ENCODE measurements around the gene UBXN6. TPM values are rescaled to one million over a fixed set of nuclear protein-coding genes. Genes with fewer than 3 reads are reported as not detected.

The UBXN6 gene
- total RNA-seq, 1 donor from 2014 or later = 40.9 TPM

DNA sequence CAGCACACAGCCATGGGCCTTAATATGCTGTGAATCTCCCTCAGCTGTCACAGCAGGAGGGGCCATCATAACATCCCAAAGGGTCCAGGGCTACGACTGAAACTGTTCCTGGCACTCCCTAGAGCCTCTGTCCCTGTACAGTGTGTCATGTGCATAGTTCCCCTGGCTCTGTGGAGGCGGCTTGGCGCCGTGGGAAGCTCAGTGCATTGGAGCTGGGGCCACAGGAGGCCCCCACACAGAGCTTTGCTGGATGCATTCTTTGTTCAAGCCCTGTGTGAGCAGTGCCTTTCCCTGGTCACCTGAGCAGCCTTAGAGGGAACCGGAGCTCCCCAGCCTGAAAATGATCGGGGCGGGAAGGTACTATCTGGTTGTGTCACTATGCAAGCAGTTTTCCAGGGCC, 21.4 kb downstream of the UBXN6 start:
- H3K4me3 ChIP-seq (ENCODE audit: low read depth, low read length) = no peak overlapping the region
- no peak for DNase-seq (ENCODE audit: low read depth)
- TF ChIP-seq, protein P1, sequence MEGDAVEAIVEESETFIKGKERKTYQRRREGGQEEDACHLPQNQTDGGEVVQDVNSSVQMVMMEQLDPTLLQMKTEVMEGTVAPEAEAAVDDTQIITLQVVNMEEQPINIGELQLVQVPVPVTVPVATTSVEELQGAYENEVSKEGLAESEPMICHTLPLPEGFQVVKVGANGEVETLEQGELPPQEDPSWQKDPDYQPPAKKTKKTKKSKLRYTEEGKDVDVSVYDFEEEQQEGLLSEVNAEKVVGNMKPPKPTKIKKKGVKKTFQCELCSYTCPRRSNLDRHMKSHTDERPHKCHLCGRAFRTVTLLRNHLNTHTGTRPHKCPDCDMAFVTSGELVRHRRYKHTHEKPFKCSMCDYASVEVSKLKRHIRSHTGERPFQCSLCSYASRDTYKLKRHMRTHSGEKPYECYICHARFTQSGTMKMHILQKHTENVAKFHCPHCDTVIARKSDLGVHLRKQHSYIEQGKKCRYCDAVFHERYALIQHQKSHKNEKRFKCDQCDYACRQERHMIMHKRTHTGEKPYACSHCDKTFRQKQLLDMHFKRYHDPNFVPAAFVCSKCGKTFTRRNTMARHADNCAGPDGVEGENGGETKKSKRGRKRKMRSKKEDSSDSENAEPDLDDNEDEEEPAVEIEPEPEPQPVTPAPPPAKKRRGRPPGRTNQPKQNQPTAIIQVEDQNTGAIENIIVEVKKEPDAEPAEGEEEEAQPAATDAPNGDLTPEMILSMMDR (conservative IDR thresholded peaks at IDR 0.05; ENCODE audit: low read depth, low read length) = no peak

DNA sequence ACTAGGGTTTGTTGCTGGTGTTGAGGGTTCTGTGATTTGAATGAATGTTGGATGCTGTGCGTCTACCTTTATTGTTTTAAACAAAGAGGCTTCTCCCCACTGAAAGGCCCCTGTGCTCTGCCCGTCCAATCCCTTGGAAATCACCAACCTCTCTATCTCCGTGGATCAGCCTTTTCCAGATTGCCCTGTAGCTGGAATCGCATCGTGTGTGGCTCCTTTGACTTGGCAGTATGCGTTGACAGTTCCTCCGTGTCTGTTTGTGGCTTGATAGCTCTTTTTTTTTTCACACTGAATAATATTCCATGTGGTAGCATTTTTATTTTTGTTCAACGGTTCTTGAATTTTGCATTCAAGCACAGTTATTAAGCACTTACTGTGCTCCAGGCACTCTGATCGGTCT, 23.2 kb downstream of the UBXN6 start:
- DNase-seq (ENCODE audit: low read depth) = no peak
- TF ChIP-seq, protein P1 (conservative IDR thresholded peaks at IDR 0.05; ENCODE audit: low read depth, low read length) = no peak
- H3K4me3 ChIP-seq (ENCODE audit: low read depth, low read length) = no peak overlapping the region

DNA sequence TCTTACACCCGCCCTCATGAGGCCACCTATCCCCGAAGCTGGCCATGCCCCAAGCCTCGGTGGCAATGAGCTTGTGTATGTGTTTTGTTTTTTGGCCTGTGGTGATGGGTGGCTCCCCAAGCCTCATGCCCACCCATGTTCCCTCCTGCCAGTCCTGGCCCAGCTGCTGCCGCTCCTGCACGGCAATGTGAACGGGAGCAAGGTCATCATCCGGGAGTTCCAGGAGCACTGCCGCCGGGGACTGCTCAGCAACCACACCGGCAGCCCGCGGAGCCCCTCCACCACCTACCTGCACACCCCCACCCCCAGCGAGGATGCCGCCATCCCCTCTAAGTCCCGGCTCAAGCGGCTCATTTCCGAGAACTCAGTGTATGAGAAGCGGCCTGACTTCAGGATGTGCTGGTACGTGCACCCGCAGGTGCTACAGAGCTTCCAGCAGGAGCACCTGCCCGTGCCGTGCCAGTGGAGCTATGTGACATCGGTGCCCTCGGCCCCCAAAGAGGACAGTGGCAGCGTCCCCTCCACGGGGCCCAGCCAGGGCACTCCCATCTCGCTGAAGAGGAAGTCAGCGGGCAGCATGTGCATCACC, 24.6 kb downstream of the UBXN6 start:
- TF ChIP-seq, protein P1 (conservative IDR thresholded peaks at IDR 0.05; ENCODE audit: low read depth, low read length) = no peak

DNA sequence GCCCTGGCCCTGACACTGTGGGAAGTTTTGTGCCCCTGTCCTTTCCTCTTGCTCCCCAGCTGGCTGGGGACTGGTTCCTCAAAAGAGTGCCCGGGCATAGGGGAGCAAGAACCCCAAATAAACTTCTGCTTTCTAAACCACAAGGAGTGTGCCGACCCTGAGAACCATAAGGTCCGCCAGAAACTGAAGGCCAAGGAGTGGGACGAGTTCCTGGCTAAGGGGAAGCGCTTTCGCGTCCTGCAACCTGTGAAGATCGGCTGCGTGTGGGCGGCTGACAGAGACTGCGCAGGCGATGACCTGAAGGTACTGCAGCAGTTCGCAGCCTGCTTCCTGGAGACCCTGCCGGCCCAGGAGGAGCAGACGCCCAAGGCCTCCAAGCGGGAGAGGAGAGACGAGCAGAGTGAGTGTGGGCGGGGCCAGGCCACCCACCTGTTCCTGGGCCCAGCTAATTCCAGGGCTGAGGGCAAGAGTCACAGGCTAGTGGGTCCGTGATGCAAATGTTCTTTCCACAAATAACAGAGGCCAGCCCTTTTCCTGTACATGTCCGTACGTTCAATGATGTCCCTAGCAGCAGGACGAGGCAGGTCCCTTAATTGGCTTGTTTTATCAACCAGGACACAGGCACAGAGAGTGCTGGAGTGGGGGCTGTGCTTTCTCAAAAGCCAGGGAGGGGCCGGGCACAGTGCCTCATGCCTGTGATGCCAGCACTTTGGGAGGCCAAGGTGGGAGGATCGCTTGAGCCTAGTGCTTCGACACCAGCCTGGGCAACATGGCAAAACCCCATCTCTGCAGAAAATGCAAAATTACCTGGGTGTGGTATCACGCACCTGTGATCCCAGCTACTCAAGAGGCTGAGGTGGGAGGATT, 25.6 kb downstream of the UBXN6 start:
- DNase-seq (ENCODE audit: low read depth) = no peak
- TF ChIP-seq, protein P1 (conservative IDR thresholded peaks at IDR 0.05; ENCODE audit: low read depth, low read length) = no peak
- no peak overlapping the region for H3K4me3 ChIP-seq (ENCODE audit: low read depth, low read length)

More for the DNA sequence above, 24.6 kb downstream of the UBXN6 start:
- H3K4me3 ChIP-seq (ENCODE audit: low read depth, low read length) = no peak overlapping the region
- DNase-seq (ENCODE audit: low read depth) = no peak

DNA sequence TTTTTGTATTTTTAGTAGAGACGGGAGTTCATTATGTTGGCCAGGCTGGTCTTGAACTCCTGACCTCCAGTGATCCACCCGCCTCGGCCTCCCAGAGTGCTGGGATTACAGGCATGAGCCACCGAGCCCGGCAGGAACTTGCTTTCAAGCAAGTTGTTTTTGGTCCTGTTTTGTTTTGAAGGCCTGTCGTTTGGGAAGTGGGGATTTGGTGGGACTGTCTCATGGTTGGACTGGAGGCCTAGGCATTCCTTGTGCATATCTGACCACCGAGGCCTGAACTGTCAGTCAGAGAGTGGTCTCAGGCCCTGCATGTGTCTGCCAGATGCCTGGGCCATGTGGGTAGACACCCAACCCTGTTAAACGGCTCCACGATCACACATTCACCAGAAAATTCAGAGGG, 26.3 kb downstream of the UBXN6 start:
- TF ChIP-seq, protein P1 (conservative IDR thresholded peaks at IDR 0.05; ENCODE audit: low read depth, low read length) = no peak
- H3K4me3 ChIP-seq (ENCODE audit: low read depth, low read length) = no peak overlapping the region
- DNase-seq (ENCODE audit: low read depth) = no peak

DNA sequence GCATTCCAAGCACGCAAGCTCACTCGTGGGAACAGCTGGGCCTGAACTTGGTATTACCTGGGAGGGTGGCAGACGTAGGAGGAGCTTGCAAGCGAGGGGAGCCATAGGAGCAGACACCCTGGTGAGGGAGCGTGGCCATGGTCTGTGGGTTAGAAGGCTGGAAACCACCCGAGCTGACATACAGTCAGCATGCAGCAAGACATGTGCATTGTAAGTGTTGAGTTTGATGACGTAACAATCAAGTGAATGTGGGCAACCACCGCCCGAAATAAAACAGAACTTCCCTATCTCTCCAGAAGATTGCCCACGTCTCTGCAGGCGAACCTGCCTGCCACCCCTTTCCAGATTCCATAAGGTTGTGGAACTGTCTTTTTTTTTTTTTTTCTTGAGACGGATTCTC, 26.8 kb downstream of the UBXN6 start:
- no peak overlapping the region for H3K4me3 ChIP-seq (ENCODE audit: low read depth, low read length)
- TF ChIP-seq, protein P1 (conservative IDR thresholded peaks at IDR 0.05; ENCODE audit: low read depth, low read length) = no peak
- DNase-seq (ENCODE audit: low read depth) = no peak
